DND-41 (cell line): Measurements from ENCODE around the gene PCNX2.

ENCODE experiments used
- EZH2 ChIP-seq: IDR thresholded peaks from 3 replicates; pipeline ENCODE4 v1.6.1; 2012; ENCODE audit warnings: borderline replicate concordance, low read depth, mild to moderate bottlenecking, moderate library complexity, low read length, inconsistent platforms; ENCODE audit not compliant: severe bottlenecking
- TF ChIP-seq, protein P1 (sequence below): IDR thresholded peaks from 2 replicates; pipeline ENCODE4 v1.5.1; 2012; ENCODE audit warnings: borderline replicate concordance, low read length, moderate library complexity, mild to moderate bottlenecking; ENCODE audit not compliant: poor library complexity, severe bottlenecking; ENCODE audit errors: extremely low read depth

DNA sequence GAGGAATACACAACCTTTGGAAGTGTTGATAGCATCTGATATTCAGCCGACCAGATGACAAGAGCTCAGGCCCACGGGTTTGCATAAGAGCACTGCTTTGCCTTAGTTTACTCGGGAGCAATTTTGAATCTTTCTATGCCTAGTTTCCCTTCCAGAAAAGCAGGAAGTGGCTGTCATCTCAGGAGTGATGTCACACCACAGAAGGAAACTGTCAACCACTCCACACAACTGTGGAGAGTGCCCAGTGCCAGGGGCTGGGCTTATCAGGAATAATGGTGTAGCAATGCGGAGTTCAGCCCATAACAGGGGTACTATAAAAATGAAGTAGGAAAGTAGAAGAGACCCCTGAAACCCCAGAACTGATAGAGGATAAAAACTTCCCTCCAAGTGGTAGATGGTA lies 316.7 kb downstream of the PCNX2 start:
- TF ChIP-seq EZH2: no peak
- TF ChIP-seq, protein P1, sequence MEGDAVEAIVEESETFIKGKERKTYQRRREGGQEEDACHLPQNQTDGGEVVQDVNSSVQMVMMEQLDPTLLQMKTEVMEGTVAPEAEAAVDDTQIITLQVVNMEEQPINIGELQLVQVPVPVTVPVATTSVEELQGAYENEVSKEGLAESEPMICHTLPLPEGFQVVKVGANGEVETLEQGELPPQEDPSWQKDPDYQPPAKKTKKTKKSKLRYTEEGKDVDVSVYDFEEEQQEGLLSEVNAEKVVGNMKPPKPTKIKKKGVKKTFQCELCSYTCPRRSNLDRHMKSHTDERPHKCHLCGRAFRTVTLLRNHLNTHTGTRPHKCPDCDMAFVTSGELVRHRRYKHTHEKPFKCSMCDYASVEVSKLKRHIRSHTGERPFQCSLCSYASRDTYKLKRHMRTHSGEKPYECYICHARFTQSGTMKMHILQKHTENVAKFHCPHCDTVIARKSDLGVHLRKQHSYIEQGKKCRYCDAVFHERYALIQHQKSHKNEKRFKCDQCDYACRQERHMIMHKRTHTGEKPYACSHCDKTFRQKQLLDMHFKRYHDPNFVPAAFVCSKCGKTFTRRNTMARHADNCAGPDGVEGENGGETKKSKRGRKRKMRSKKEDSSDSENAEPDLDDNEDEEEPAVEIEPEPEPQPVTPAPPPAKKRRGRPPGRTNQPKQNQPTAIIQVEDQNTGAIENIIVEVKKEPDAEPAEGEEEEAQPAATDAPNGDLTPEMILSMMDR: no peak
